Measurements from ENCODE around the gene CDH24. TPM values are rescaled to one million over a fixed set of nuclear protein-coding genes. Genes with fewer than 3 reads are reported as not detected.

The CDH24 gene
- total and polyA plus RNA-seq, 2 experiments from 2014 or later, result 1.5 to 3.8 TPM

GRCh38 chr14:23021434-23021833 lies 35.9 kb downstream of the CDH24 start:
- Histone ChIP-seq H3K4me3 (no peak overlapping the region), H3K4me2 (ENCODE audit: unreplicated experiment) (no peak overlapping the region), H4K20me1 (ENCODE audit: insufficient read depth) (no peaks in the 10 kb centered on the region), H3K4me1 (ENCODE audit: insufficient read depth) (no peaks in the 10 kb centered on the region), H3K36me3 (ENCODE audit: low read depth) (peaks cover 13% of the 10 kb centered on the region; the same call in 1 of the 2 replicates), H3F3A (ENCODE audit: insufficient read depth) (peaks cover 38% of the 10 kb centered on the region), H3K79me2 (ENCODE audit: insufficient read depth) (no peaks in the 10 kb centered on the region), H3K27ac (no peak overlapping the region), H3K27me3 (replicated peaks; ENCODE audit: insufficient read depth) (no peaks in the 10 kb centered on the region), H2AFZ (no peak overlapping the region), H3K9me3 (ENCODE audit: low read depth) (no peaks in the 10 kb centered on the region), H3K9ac (no peak overlapping the region), H3K9me2 (ENCODE audit: insufficient read depth) (no peaks in the 10 kb centered on the region)
- WGBS, 2 experiments (ENCODE audit: low coverage in 1 of 2, low lambda C conversion rate in 2 of 2, missing lambda C conversion rate in 2 of 2), result 57 to 64% methylated on average over 8 to 9 of the region's 9 CpGs
- in situ Hi-C loops (cut with MboI), result no loop called here
- TF ChIP-seq EZH2 (IDR thresholded peaks at IDR 0.05; ENCODE audit: insufficient read depth, poor library complexity, severe bottlenecking) (no peak), EZH2phosphoT487 (IDR thresholded peaks at IDR 0.05; ENCODE audit: insufficient read depth, low read depth) (no peak)
- DNase-seq, result no peak

GRCh38 chr14:23020143-23021128 lies 36.9 kb downstream of the CDH24 start:
- Histone ChIP-seq H3F3A (ENCODE audit: insufficient read depth) (peaks cover 31% of the 10 kb centered on the region), H3K4me2 (ENCODE audit: unreplicated experiment) (no peak overlapping the region), H3K27ac (no peak overlapping the region), H4K20me1 (ENCODE audit: insufficient read depth) (no peaks in the 10 kb centered on the region), H3K9ac (no peak overlapping the region), H3K4me3 (no peak overlapping the region), H2AFZ (no peak overlapping the region), H3K36me3 (ENCODE audit: low read depth) (peaks cover 3% of the 10 kb centered on the region; the same call in 1 of the 2 replicates), H3K27me3 (replicated peaks; ENCODE audit: insufficient read depth) (no peaks in the 10 kb centered on the region), H3K4me1 (ENCODE audit: insufficient read depth) (no peaks in the 10 kb centered on the region), H3K9me2 (ENCODE audit: insufficient read depth) (no peaks in the 10 kb centered on the region), H3K9me3 (ENCODE audit: low read depth) (no peaks in the 10 kb centered on the region), H3K79me2 (ENCODE audit: insufficient read depth) (no peaks in the 10 kb centered on the region)
- no peak for TF ChIP-seq EZH2phosphoT487 (IDR thresholded peaks at IDR 0.05; ENCODE audit: insufficient read depth, low read depth)
- TF ChIP-seq EZH2 (IDR thresholded peaks at IDR 0.05; ENCODE audit: insufficient read depth, poor library complexity, severe bottlenecking), result no peak
- WGBS, 2 experiments (ENCODE audit: low coverage in 1 of 2, low lambda C conversion rate in 2 of 2, missing lambda C conversion rate in 2 of 2), result 95 to 99% methylated on average over 7 of the region's 7 CpGs
- DNase-seq, result no peak
- in situ Hi-C loops (cut with MboI), result no loop called here

GRCh38 chr14:23018107-23018506 lies 39.2 kb downstream of the CDH24 start:
- TF ChIP-seq EZH2phosphoT487 (IDR thresholded peaks at IDR 0.05; ENCODE audit: insufficient read depth, low read depth) (no peak), EZH2 (IDR thresholded peaks at IDR 0.05; ENCODE audit: insufficient read depth, poor library complexity, severe bottlenecking) (no peak)
- in situ Hi-C loops (cut with MboI), result no loop called here
- H2AFZ ChIP-seq, result no peak overlapping the region

GRCh38 chr14:23017091-23017490 lies 40.2 kb downstream of the CDH24 start:
- WGBS, 2 experiments (ENCODE audit: low coverage in 1 of 2, low lambda C conversion rate in 2 of 2, missing lambda C conversion rate in 2 of 2), result 84 to 86% methylated on average over 5 of the region's 5 CpGs
- H3K9me3 ChIP-seq (ENCODE audit: low read depth), result no peaks in the 10 kb centered on the region
- no peak overlapping the region for H3K9ac ChIP-seq
- H4K20me1 ChIP-seq (ENCODE audit: insufficient read depth), result no peaks in the 10 kb centered on the region
- peaks cover 4% of the 10 kb centered on the region; the same call in 1 of the 2 replicates for H3F3A ChIP-seq (ENCODE audit: insufficient read depth)
- H3K79me2 ChIP-seq (ENCODE audit: insufficient read depth), result no peaks in the 10 kb centered on the region
- no peak overlapping the region for H3K4me3 ChIP-seq
- H3K9me2 ChIP-seq (ENCODE audit: insufficient read depth), result no peaks in the 10 kb centered on the region
- no peak overlapping the region for H3K4me2 ChIP-seq (ENCODE audit: unreplicated experiment)
- H3K36me3 ChIP-seq (ENCODE audit: low read depth), result no peaks in the 10 kb centered on the region
- no peak overlapping the region for H3K27ac ChIP-seq
- no peak for TF ChIP-seq EZH2 (IDR thresholded peaks at IDR 0.05; ENCODE audit: insufficient read depth, poor library complexity, severe bottlenecking)
- no peak for TF ChIP-seq EZH2phosphoT487 (IDR thresholded peaks at IDR 0.05; ENCODE audit: insufficient read depth, low read depth)
- in situ Hi-C loops (cut with MboI), result no loop called here
- H3K27me3 ChIP-seq (replicated peaks; ENCODE audit: insufficient read depth), result no peaks in the 10 kb centered on the region
- no peak overlapping the region for H2AFZ ChIP-seq
- DNase-seq, result no peak
- no peaks in the 10 kb centered on the region for H3K4me1 ChIP-seq (ENCODE audit: insufficient read depth)

More at GRCh38 chr14:23018107-23018506, 39.2 kb downstream of the CDH24 start:
- H3F3A ChIP-seq (ENCODE audit: insufficient read depth), result peaks cover 13% of the 10 kb centered on the region; the same call in 1 of the 2 replicates
- no peaks in the 10 kb centered on the region for H3K4me1 ChIP-seq (ENCODE audit: insufficient read depth)
- H3K27ac ChIP-seq, result no peak overlapping the region
- DNase-seq, result no peak
- no peak overlapping the region for H3K4me3 ChIP-seq
- no peaks in the 10 kb centered on the region for H3K79me2 ChIP-seq (ENCODE audit: insufficient read depth)
- no peaks in the 10 kb centered on the region for H3K27me3 ChIP-seq (replicated peaks; ENCODE audit: insufficient read depth)
- H3K4me2 ChIP-seq (ENCODE audit: unreplicated experiment), result no peak overlapping the region
- H3K9ac ChIP-seq, result no peak overlapping the region
- H3K9me2 ChIP-seq (ENCODE audit: insufficient read depth), result no peaks in the 10 kb centered on the region
- H3K9me3 ChIP-seq (ENCODE audit: low read depth), result no peaks in the 10 kb centered on the region
- H3K36me3 ChIP-seq (ENCODE audit: low read depth), result no peaks in the 10 kb centered on the region
- no peaks in the 10 kb centered on the region for H4K20me1 ChIP-seq (ENCODE audit: insufficient read depth)

Data from GM23248 (cell line).